Prostate gland (tissue), 2 donors: ENCODE data around the gene GPX8. TPM values are rescaled to one million over a fixed set of nuclear protein-coding genes. Genes with fewer than 3 reads are reported as not detected.

ENCODE experiments used
- DNase-seq: peaks from one replicate; pipeline ENCODE4 v3.0.0-alpha.2; 2019; ENCODE audit warnings: low spot score
- H3K27ac ChIP-seq, 2 donors: fragments of 200-600 bp; sonication (generic); 2 replicates each; pipeline ENCODE4 v1.5.1; 2017 to 2019
- H3K27me3 ChIP-seq: fragments of 200-600 bp; sonication (generic); replicated peaks from 2 replicates; pipeline ENCODE4 v1.5.1; 2019; ENCODE audit not compliant: insufficient read depth
- H3K36me3 ChIP-seq, 2 donors: fragments of 200-600 bp; sonication (generic); 1 replicate in 1 of 2; 2 replicates in 1 of 2; pipeline versions ENCODE4 v1.5.1 to v1.8.1; 2017 to 2019
- H3K4me1 ChIP-seq: fragments of 200-600 bp; sonication (generic); replicated peaks from 2 replicates; pipeline ENCODE4 v1.5.1; 2019
- H3K4me3 ChIP-seq, 2 donors: fragments of 200-600 bp; sonication (generic); 2 replicates each; pipeline ENCODE4 v1.5.1; 2017 to 2019
- H3K9me3 ChIP-seq: fragments of 200-600 bp; sonication (generic); 2 replicates; pipeline ENCODE4 v1.5.1; 2017
- POLR2A ChIP-seq: fragments of 450-650 bp; IDR thresholded peaks from one replicate; pipeline ENCODE4 v1.6.1; 2016; ENCODE audit warnings: antibody characterized with exemption, mild to moderate bottlenecking
- POLR2AphosphoS5 ChIP-seq: sonication (generic); formaldehyde crosslinking; IDR thresholded peaks from one replicate; pipeline ENCODE4 v1.6.1; 2017; ENCODE audit warnings: antibody characterized with exemption
- WGBS: methylation state at CpG from one replicate; pipeline ENCODE4 v1.1.5; 2018; 5-methylcytosine and 5-hydroxymethylcytosine counted together
- intact Hi-C: fragments of 100-400 bp; cut with DNase I; formaldehyde crosslinking; loops from one replicate; pipeline ENCODE4 v1.14.2; 2022
- total RNA-seq, 2 donors: library from RNA; depleted of rRNA; stranded (reverse); fragments of >200 nt; gene quantifications; one replicate each; pipeline ENCODE4 v1.1.0, GENCODE V29; 2016
- TF ChIP-seq, protein P1 (sequence below), 4 experiments: fragments of 200-600 bp in 2 of 4; fragments of 450-650 bp in 2 of 4; sonication (generic) in 2 of 4; IDR thresholded peaks; 1 replicate in 3 of 4; 2 replicates in 1 of 4; pipeline ENCODE4 v1.5.1; 2016 to 2019; ENCODE audit warnings: antibody characterized with exemption in 4 of 4, mild to moderate bottlenecking in 2 of 4, moderate library complexity in 2 of 4

GPX8 gene, protein sequence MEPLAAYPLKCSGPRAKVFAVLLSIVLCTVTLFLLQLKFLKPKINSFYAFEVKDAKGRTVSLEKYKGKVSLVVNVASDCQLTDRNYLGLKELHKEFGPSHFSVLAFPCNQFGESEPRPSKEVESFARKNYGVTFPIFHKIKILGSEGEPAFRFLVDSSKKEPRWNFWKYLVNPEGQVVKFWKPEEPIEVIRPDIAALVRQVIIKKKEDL
- 10 to 100 TPM in 1 of 2 donors, 1 to 10 TPM in 1; 8.4 to 16.0 TPM for total RNA-seq

DNA sequence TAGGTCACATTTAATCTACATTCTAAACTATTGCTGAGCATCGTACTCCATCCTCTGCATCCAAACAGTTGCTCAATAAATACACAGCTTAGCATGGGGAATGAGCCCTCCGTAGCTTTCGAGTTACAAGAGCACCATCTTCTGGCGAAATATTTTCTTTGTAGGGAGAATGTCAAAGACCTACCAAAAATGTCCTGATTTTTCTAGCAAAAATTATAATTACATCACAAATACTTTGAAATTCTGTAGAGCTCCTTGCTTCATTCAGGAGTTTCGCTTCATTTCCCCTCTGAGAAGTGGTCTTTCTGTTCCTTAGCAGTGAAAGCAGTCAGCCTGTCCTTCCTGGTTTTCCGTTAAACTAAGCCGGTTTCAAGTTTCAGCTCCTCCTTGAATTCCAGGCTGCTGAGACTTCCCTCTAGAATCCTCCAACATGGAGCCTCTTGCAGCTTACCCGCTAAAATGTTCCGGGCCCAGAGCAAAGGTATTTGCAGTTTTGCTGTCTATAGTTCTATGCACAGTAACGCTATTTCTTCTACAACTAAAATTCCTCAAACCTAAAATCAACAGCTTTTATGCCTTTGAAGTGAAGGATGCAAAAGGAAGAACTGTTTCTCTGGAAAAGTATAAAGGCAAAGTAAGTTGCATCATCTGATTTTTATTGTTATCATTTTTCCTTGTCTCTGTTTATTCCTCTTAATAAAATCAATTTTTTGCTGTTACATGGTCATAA, at the start of gene GPX8:
Gene GPX8, plus strand, starts transcription at position 409 of the 730 bp plus-strand sequence. Its CDS starts 22 bp downstream, at position 431.
- Histone ChIP-seq H3K4me3 (peak within 1 kb of the TSS; percentile 16 to 23), H3K27me3 (no peaks in the 10 kb centered on the region), H3K36me3 (no peaks in the 10 kb centered on the region), H3K4me1 (no peaks in the 10 kb centered on the region), H3K9me3 (no peaks in the 10 kb centered on the region), H3K27ac (peak within 1 kb of the TSS; percentile 48 to 61)
- peak; percentile 25 for DNase-seq
- TF ChIP-seq POLR2AphosphoS5, result peak; percentile 69
- TF ChIP-seq, protein P1, sequence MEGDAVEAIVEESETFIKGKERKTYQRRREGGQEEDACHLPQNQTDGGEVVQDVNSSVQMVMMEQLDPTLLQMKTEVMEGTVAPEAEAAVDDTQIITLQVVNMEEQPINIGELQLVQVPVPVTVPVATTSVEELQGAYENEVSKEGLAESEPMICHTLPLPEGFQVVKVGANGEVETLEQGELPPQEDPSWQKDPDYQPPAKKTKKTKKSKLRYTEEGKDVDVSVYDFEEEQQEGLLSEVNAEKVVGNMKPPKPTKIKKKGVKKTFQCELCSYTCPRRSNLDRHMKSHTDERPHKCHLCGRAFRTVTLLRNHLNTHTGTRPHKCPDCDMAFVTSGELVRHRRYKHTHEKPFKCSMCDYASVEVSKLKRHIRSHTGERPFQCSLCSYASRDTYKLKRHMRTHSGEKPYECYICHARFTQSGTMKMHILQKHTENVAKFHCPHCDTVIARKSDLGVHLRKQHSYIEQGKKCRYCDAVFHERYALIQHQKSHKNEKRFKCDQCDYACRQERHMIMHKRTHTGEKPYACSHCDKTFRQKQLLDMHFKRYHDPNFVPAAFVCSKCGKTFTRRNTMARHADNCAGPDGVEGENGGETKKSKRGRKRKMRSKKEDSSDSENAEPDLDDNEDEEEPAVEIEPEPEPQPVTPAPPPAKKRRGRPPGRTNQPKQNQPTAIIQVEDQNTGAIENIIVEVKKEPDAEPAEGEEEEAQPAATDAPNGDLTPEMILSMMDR (IDR thresholded peaks at IDR 0.05), result peak in 3 of 4 experiments; percentile 53 to 58 (median 56)
- TF ChIP-seq POLR2A, result no peak
- intact Hi-C loops, result no loop called here
- 3% methylated on average over 10 of the region's 10 CpGs for WGBS

DNA sequence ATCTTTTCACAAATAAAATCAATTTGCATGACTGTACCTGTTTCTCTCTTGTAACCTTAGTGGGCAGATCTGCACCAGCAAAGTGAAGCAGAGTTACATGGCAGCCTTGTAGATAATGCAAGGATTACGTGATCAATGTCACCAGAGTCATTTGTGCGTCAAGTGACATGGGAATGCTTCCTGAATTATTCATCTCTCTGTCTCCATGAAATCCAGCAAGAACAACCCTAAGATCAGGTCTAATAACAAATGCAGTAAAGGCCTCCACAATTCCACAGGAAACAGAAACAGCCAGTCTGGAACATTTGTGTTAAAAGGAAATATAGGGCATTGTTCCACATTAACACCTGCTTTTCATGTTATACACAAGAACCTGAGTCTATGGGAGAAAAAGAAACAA, 49.8 kb upstream of the GPX8 start:
- no peaks in the 10 kb centered on the region for H3K4me1 ChIP-seq
- TF ChIP-seq, protein P1 (IDR thresholded peaks at IDR 0.05), result no peak
- TF ChIP-seq POLR2A, result no peak
- no peak for TF ChIP-seq POLR2AphosphoS5
- no peak for DNase-seq
- H3K27me3 ChIP-seq, result no peaks in the 10 kb centered on the region
- H3K36me3 ChIP-seq, result no peaks in the 10 kb centered on the region
- no peak overlapping the region for H3K4me3 ChIP-seq
- no peaks in the 10 kb centered on the region for H3K9me3 ChIP-seq
- no peak overlapping the region for H3K27ac ChIP-seq
- intact Hi-C loops, result no loop called here
- WGBS, result 83% methylated on average over 2 of the region's 2 CpGs

DNA sequence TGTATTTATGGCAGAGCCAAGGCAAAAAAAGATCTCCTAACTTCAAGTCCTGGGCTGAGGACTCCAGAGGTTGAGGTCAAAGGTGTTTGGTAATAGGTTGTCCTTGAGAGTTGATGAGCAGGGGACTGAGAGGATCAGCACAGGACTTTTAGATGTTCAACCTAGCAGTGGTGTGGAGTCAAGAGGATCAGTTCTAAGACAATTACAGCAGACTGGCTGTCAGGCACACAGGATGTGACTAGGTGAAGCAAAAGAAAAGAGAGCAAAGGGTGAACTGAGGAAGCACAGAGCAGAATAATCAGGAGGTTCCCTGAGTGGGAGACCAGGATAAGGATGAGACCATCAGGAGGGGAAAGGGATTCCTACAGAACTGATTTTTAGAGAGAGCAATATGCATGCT, 46.6 kb upstream of the GPX8 start:
- TF ChIP-seq POLR2AphosphoS5 (no peak), POLR2A (no peak)
- TF ChIP-seq, protein P1 (IDR thresholded peaks at IDR 0.05), result no peak
- intact Hi-C loops, result no loop called here
- H3K4me1 ChIP-seq, result no peaks in the 10 kb centered on the region
- no peaks in the 10 kb centered on the region for H3K9me3 ChIP-seq
- no peaks in the 10 kb centered on the region for H3K36me3 ChIP-seq
- no peaks in the 10 kb centered on the region for H3K27me3 ChIP-seq
- H3K4me3 ChIP-seq, result no peak overlapping the region
- DNase-seq, result no peak
- H3K27ac ChIP-seq, result no peak overlapping the region

DNA sequence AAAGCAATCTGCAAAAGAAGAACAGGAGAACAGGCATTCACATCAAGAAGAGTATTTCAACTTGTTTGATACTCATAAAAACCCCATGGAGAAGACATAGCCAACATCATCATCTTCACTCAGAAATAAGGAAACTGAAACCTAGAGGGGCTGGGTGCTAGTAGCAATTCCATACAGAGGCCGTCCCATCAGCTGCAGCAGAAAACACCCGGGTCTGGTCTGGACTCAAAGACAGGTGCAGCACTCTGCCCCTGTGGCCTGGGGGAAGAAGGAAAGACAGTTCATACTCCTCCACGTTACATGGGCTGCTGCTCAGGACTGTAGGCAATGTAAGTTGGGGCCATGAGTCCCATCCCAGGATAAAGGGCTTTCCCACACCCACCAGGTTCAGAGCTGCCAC, 45.9 kb upstream of the GPX8 start:
- H3K4me3 ChIP-seq, result no peak overlapping the region
- no peaks in the 10 kb centered on the region for H3K36me3 ChIP-seq
- H3K27ac ChIP-seq, result no peak overlapping the region
- intact Hi-C loops, result no loop called here
- no peak for DNase-seq
- TF ChIP-seq POLR2A (no peak), POLR2AphosphoS5 (no peak)
- TF ChIP-seq, protein P1 (IDR thresholded peaks at IDR 0.05), result no peak
- no peaks in the 10 kb centered on the region for H3K27me3 ChIP-seq
- no peaks in the 10 kb centered on the region for H3K9me3 ChIP-seq
- H3K4me1 ChIP-seq, result no peaks in the 10 kb centered on the region
- 82% methylated on average over 3 of the region's 3 CpGs for WGBS

DNA sequence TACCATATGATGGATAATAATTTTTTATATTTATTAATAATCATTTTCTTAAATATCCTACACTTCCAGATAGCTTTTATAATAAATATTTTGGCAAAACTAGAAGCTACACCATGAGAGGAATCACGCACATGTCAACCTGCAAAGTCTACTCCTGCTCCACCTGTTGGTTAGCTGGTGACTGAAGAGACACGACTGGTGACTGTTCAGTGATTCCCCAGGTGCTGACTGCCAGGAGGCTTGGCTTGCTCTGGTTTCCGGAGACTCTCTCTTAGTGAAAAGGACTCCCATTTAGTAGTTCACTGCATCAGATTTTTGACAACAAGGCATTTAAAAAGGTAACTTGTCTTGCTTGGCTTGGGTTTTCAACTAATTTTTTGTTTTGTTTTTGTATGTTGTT, 36.6 kb upstream of the GPX8 start:
- Histone ChIP-seq H3K9me3 (no peaks in the 10 kb centered on the region), H3K36me3 (no peaks in the 10 kb centered on the region), H3K27me3 (no peaks in the 10 kb centered on the region), H3K4me3 (no peak overlapping the region), H3K4me1 (no peaks in the 10 kb centered on the region), H3K27ac (no peak overlapping the region)
- no peak for DNase-seq
- TF ChIP-seq POLR2A (no peak), POLR2AphosphoS5 (no peak)
- TF ChIP-seq, protein P1 (IDR thresholded peaks at IDR 0.05), result no peak
- intact Hi-C loops, result no loop called here
- 60% methylated on average over 3 of the region's 3 CpGs for WGBS
